ENCODE data around the gene GALNT10. TPM values are rescaled to one million over a fixed set of nuclear protein-coding genes. Genes with fewer than 3 reads are reported as not detected.

GALNT10 gene
- total RNA-seq, 1 donor from 2014 or later = 57.6 TPM

GRCh38 chr5:154276973-154277331, 86.4 kb downstream of the GALNT10 start:
- Histone ChIP-seq H3K9me3 (no peaks in the 10 kb centered on the region), H3K27ac (no peak overlapping the region), H3K36me3 (no peaks in the 10 kb centered on the region), H3K27me3 (ENCODE audit: low read depth) (no peaks in the 10 kb centered on the region), H3K4me3 (no peak overlapping the region), H3K4me1 (peaks cover 26% of the 10 kb centered on the region)
- DNase-seq (no peak), ATAC-seq (peak in 1 of 2 donors; percentile 61)
- TF ChIP-seq, protein P1, sequence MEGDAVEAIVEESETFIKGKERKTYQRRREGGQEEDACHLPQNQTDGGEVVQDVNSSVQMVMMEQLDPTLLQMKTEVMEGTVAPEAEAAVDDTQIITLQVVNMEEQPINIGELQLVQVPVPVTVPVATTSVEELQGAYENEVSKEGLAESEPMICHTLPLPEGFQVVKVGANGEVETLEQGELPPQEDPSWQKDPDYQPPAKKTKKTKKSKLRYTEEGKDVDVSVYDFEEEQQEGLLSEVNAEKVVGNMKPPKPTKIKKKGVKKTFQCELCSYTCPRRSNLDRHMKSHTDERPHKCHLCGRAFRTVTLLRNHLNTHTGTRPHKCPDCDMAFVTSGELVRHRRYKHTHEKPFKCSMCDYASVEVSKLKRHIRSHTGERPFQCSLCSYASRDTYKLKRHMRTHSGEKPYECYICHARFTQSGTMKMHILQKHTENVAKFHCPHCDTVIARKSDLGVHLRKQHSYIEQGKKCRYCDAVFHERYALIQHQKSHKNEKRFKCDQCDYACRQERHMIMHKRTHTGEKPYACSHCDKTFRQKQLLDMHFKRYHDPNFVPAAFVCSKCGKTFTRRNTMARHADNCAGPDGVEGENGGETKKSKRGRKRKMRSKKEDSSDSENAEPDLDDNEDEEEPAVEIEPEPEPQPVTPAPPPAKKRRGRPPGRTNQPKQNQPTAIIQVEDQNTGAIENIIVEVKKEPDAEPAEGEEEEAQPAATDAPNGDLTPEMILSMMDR (IDR thresholded peaks at IDR 0.05) = no peak
- intact Hi-C loops (cut with DNase I) = no loop called here

DNA sequence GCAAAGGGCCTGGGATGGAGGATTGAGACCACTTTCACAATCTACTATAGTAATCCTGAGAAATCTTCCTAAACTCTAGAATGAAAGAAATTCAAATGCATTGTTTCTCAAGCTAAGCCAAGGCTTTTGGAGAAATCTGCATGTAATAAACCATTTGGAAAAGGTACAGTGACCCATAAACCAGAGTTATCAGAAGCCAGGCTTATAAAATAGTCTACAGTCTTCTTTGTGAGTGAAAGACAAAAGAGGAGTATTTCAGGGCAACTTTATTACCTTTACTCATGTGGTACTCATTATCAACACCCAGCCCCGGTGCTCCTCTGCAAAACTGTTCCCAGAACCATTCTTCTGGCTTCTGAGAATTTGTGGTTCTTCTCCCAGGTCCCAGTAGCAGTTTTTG, 87.0 kb downstream of the GALNT10 start:
- H3K27me3 ChIP-seq (ENCODE audit: low read depth) = no peaks in the 10 kb centered on the region
- TF ChIP-seq, protein P1 (IDR thresholded peaks at IDR 0.05) = no peak
- DNase-seq = no peak
- peaks cover 23% of the 10 kb centered on the region for H3K4me1 ChIP-seq
- ATAC-seq = no peak
- no peak overlapping the region for H3K4me3 ChIP-seq
- H3K9me3 ChIP-seq = no peaks in the 10 kb centered on the region
- no peaks in the 10 kb centered on the region for H3K36me3 ChIP-seq
- intact Hi-C loops (cut with DNase I) = no loop called here
- no peak overlapping the region for H3K27ac ChIP-seq

DNA sequence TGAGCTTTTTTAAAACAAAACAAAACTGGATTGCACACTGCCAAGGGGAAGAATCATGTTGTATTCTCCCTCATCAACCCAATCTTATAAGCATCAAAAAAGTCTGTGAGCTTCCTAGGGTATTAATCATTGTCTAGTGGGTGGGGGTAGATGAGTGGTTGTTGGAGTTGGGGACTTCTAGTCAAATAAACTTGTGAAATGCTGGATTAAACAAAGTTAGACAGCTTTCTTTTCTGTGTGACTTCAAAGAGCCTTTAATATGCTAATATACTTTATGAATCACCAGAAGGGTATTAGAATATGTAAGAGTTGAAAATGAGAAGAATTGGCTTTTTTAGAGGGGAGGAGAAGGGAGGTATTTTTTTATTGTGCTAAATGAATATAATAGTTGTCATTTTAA, 87.7 kb downstream of the GALNT10 start:
- Histone ChIP-seq H3K9me3 (no peaks in the 10 kb centered on the region), H3K36me3 (no peaks in the 10 kb centered on the region), H3K27ac (no peak overlapping the region), H3K4me3 (no peak overlapping the region), H3K27me3 (ENCODE audit: low read depth) (no peaks in the 10 kb centered on the region), H3K4me1 (peaks cover 17% of the 10 kb centered on the region)
- TF ChIP-seq, protein P1 (IDR thresholded peaks at IDR 0.05) = no peak
- ATAC-seq (no peak), DNase-seq (no peak)
- intact Hi-C loops (cut with DNase I) = no loop called here

GRCh38 chr5:154278908-154279307, 88.4 kb downstream of the GALNT10 start:
- peaks cover 9% of the 10 kb centered on the region for H3K4me1 ChIP-seq
- intact Hi-C loops (cut with DNase I) = no loop called here

GRCh38 chr5:154284433-154284832, 93.9 kb downstream of the GALNT10 start:
- intact Hi-C loops (cut with DNase I) = no loop called here
- peaks cover 36% of the 10 kb centered on the region for H3K4me1 ChIP-seq
- H3K4me3 ChIP-seq = no peak overlapping the region
- TF ChIP-seq, protein P1 (IDR thresholded peaks at IDR 0.05) = no peak
- H3K9me3 ChIP-seq = no peaks in the 10 kb centered on the region
- DNase-seq (no peak), ATAC-seq (no peak)
- no peak overlapping the region for H3K27ac ChIP-seq
- no peaks in the 10 kb centered on the region for H3K27me3 ChIP-seq (ENCODE audit: low read depth)
- H3K36me3 ChIP-seq = no peaks in the 10 kb centered on the region

More at GRCh38 chr5:154278908-154279307, 88.4 kb downstream of the GALNT10 start:
- TF ChIP-seq, protein P1 (IDR thresholded peaks at IDR 0.05) = no peak
- Histone ChIP-seq H3K27me3 (ENCODE audit: low read depth) (no peaks in the 10 kb centered on the region), H3K36me3 (no peaks in the 10 kb centered on the region), H3K4me3 (no peak overlapping the region), H3K27ac (no peak overlapping the region), H3K9me3 (no peaks in the 10 kb centered on the region)
- ATAC-seq (no peak), DNase-seq (no peak)

All from lower lobe of right lung (tissue), 2 donors.